ENCODE data around the gene DAAM1. TPM values are rescaled to one million over a fixed set of nuclear protein-coding genes. Genes with fewer than 3 reads are reported as not detected.

DAAM1 gene
- total RNA-seq, 1 experiment from 2014 or later: 30.4 TPM

- Mint-ChIP-seq H3K27me3 (ENCODE audit: low read depth) (no peaks in the 10 kb centered on the region), H3K4me3 (no peak overlapping the region), H3K27ac (no peak overlapping the region), H3K9me3 (no peaks in the 10 kb centered on the region), H3K36me3 (peaks cover 9% of the 10 kb centered on the region; the same call in 1 of the 2 replicates), H3K4me1 (peaks cover 31% of the 10 kb centered on the region)
- ChIA-PET POLR2A (no interaction called here), CTCF (no interaction called here)
- TF ChIP-seq ZNF425 (CRISPR knock-in tag; conservative IDR thresholded peaks at IDR 0.05) (no peak), ZNF317 (CRISPR knock-in tag; IDR thresholded peaks at IDR 0.05; ENCODE audit: borderline replicate concordance, low read depth) (no peak), AR (CRISPR knock-in tag; IDR thresholded peaks at IDR 0.05) (no peak), FOXK1 (CRISPR knock-in tag; IDR thresholded peaks at IDR 0.05) (no peak)
- ATAC-seq (no peak), DNase-seq (ENCODE audit: low spot score) (no peak)
Measured at GRCh38 chr14:59347915-59348314, 159.4 kb downstream of the DAAM1 start.

GRCh38 chr14:59349258-59349701, 160.8 kb downstream of the DAAM1 start:
- Mint-ChIP-seq H3K4me3 (no peak overlapping the region), H3K27me3 (ENCODE audit: low read depth) (no peaks in the 10 kb centered on the region), H3K36me3 (peaks cover 19% of the 10 kb centered on the region), H3K27ac (no peak overlapping the region), H3K9me3 (no peaks in the 10 kb centered on the region), H3K4me1 (peaks cover 17% of the 10 kb centered on the region)
- ATAC-seq (no peak), DNase-seq (ENCODE audit: low spot score) (no peak)
- ChIA-PET CTCF (no interaction called here), POLR2A (no interaction called here)
- TF ChIP-seq ZNF396 (CRISPR knock-in tag; IDR thresholded peaks at IDR 0.05; ENCODE audit: borderline replicate concordance): no peak
- TF ChIP-seq CBFB (CRISPR knock-in tag; IDR thresholded peaks at IDR 0.05; ENCODE audit: low read depth): no peak
- TF ChIP-seq ATF6 (CRISPR knock-in tag; IDR thresholded peaks at IDR 0.05): no peak
- TF ChIP-seq GRHL2 (CRISPR knock-in tag; IDR thresholded peaks at IDR 0.05; ENCODE audit: insufficient replicate concordance, severe bottlenecking): no peak
- no peak for TF ChIP-seq TEAD4 (CRISPR knock-in tag; IDR thresholded peaks at IDR 0.05)
- TF ChIP-seq ETV6 (CRISPR knock-in tag; IDR thresholded peaks at IDR 0.05): no peak
- no peak for TF ChIP-seq CTCF (IDR thresholded peaks at IDR 0.05)
- no peak for TF ChIP-seq HMGA2 (CRISPR knock-in tag; IDR thresholded peaks at IDR 0.05)
- no peak for TF ChIP-seq FOXK1 (CRISPR knock-in tag; IDR thresholded peaks at IDR 0.05)
- TF ChIP-seq ZMAT4 (CRISPR knock-in tag; IDR thresholded peaks at IDR 0.05): no peak
- no peak for TF ChIP-seq ZNF281 (CRISPR knock-in tag; IDR thresholded peaks at IDR 0.05)
